Superior temporal gyrus (tissue), 1 donor: Measurements from ENCODE around the gene MEX3A.
"Not testable (repeated sequence)": the region's sequence is repeated elsewhere in the genome, so short reads cannot be mapped to it uniquely, and the experiment has no call there.

ENCODE experiments used
- DNase-seq: peaks from one replicate; pipeline ENCODE4 v3.0.0-alpha.2; 2016; ENCODE audit errors: extremely low spot score

MEX3A gene

GRCh38 chr1:156078728-156079127, 3.5 kb downstream of the MEX3A start:
- no peak for DNase-seq

DNA sequence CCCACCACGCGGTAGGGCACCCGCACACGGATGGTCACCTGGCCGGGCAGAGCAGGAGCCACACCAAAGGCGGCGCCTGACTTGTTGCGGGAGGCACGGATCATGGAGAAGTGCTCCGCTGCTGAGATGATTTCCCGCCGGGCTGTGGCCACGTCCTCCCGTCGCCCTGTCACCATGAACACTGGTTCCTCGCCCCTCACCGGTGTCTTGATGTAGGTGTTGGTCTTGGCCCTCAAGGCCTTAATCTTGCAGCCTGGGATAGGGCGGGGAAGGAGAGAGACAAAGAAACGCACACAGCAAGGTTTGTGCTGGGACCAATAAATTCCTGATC, 4.9 kb downstream of the MEX3A start:
- DNase-seq = no peak

DNA sequence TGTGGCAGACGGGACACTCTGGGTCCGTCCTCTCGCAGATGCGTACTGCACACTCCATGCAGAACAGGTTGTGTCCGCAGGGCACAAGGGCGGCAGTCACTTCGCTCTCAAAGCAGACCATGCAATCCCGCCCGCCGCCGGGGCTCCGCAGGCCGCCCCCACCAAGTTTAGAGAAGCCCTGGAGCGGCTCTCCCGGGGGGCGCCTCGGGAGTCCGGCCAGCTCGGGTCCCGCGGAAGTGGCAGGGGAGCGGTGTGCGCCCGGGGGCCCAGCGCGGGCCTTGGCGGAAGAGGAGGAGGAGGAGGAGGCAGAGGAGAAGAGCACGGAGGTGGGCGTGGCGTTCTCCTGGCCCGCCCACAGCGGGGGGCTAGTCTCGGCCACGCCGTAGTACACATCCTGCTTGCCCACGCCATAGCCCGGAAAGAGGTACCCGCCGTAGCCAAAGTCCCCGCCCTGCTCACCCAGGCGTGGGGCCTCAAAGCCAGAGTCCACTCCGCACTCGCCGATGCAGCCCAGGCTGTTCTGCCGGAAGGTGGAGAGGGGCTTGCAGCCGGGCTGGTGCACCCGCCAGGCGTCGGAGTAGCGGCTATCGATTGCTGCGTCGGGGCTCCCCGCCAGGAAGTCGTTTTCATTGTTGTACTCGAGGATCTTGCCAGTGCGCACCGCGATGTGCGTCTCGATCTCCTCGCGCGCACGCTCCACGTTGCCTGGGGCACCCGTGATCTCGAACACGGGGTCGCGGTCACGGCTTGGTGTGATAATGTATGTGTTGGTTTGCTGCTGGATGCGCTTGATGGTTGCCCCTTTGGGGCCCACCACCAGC, 5.4 kb downstream of the MEX3A start:
- DNase-seq = no peak

DNA sequence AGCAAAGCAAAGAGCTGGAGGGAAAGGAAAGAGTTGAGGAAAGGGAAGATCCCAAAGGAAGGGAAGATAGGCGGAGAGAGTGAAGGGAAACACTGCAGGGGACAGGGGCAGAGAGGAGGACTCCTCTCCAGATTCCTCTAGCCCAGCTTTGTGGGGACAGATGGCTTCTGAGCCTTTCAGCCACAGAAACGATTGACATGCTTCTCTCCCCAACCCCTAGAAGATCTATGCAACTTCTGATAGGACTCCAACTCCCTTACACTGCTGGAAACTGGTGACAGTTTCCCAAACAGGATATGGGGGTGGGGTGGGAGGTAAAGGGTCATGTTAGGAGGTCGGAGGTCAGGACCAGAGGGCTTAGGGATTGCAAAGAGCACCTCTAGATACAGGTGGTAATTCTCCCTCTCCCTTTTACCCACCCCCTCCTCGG, 6.5 kb downstream of the MEX3A start:
- DNase-seq = no peak

DNA sequence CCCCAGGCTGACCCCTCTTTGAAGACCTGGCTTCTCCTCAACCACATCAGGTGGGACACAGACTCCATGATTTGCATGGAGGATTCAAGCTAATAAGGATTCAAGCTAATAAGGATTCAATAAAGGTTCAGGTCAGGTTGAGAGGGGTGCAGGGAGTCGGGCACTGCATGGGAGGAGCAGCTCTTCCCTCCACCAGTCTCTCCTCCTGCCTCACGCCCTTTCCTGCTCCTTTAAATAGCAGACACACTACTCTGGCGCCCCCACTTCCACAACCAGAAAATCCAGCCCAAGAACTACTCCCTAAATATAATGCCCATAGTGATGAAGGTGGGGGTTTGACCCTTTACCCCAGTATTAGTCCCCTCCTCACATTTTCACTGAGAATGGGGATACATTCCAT, 7.1 kb downstream of the MEX3A start:
- DNase-seq = no peak

DNA sequence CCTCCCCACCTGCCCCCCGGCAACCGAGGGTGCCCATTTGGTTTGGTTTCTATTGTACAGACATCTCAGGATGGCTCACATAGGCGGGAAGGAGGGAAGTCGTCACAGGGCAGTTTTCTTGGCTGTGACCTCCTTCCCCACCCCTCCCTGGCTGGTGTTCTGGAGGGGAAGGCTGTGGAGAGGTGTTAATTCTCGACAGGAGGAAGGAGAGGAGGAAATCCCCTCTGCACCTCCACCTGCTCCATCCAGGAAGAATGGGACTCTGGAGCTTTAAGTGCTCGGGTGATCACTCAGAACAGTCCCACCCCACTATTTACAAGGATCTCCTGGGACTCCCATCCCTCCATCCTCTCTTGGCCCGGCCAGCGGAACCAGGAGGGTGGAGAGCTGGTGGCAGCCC, 7.6 kb downstream of the MEX3A start:
- DNase-seq = no peak

DNA sequence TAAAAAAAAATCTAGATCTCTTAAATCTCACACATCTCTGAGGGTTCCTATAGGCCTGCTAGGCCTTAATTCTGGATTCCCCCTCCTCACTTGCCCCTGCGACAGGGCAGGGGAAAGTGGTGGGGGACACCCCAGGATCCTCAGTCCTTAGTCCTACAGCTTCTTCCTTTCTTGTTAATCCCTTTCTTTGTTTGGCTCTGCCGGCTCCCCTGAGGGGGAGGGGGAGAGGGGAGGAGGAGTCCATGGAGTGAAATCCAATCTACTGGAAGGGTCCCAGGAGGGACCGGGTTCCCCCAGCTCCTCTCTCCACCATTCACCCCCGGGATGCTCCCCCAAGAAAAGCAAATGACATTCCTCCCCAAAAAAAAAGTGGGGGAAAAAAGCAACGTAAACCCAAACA, 8.5 kb downstream of the MEX3A start:
- no peak for DNase-seq

GRCh38 chr1:156073110-156073687, 9.1 kb downstream of the MEX3A start:
- no peak for DNase-seq

DNA sequence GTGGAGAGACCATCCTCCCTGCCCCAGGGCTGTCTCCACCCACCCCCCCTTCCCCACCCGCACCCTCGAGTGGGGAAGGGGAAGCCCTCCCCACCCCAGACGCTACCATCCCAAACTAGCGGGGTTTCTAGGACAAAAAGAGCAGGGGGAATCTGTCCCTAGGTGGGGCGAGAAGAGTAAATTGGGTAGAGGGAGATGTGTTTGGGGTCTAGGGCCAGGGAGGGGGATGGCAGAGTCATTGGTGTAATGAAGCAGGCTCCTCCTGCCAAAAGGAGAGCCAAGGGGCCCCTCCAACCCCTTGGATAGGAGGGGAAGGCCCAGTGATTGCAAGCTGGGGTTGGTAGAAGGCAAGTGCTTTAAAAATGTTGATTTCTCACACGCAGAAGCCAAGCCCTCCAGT, 10.0 kb downstream of the MEX3A start:
- no peak for DNase-seq

DNA sequence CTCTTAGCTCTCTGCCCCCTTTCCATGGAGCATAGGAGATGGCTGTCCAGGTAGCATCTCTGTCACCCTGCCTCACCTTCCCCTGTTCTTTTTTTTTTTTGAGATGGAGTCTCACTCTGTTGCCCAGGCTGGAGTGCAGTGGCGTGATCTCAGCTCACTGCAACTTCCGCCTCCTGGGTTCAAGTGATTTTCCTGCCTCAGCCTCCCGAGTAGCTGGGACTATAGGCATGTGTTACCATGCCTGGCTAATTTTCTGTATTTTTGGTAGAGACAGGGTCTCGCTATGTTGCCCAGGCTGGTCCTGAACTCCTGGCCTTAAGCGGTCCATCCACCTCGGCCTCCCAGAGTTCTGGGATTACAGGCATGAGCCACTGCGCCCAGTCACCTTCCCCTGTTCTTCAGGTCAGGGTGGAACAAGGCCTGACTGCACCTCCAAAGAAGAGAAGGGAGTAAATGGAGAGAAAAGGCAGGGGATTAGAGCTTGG, 10.9 kb downstream of the MEX3A start:
- not testable (repeated sequence) for DNase-seq

- DNase-seq = no peak
Observed at GRCh38 chr1:156070548-156070947, 11.7 kb downstream of the MEX3A start.

DNA sequence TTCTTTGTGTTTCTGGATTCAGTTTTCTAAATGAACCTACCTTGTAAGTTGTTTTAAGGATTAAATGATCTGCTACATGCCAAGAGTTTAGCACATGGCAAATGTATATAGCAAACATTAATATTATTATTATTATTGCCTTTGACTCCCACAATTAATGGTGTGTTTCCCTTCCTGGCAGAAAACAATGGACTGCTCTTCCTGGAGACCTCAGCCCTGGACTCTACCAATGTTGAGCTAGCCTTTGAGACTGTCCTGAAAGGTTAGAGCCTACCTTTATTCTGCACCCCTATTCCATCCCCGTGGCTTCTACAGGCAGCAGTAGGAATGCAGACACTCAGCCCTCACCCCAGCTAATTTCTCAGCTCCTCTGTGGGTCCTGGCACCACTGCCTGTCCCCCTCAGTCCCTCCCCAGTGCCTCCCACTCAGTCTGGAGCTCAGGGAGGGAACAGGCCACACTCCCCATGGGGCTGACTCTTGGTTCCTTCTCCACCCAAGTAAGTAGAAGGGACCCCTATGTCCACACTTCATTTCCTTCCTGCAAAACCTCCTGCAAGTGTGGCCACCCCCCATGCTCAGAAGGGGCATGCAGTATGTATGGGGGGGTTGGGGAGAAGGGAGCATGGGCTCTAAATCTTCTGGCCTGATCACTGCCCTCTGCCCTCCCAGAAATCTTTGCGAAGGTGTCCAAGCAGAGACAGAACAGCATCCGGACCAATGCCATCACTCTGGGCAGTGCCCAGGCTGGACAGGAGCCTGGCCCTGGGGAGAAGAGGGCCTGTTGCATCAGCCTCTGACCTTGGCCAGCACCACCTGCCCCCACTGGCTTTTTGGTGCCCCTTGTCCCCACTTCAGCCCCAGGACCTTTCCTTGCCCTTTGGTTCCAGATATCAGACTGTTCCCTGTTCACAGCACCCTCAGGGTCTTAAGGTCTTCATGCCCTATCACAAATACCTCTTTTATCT, 12.5 kb downstream of the MEX3A start:
- DNase-seq = no peak

GRCh38 chr1:156067262-156067661, 15.0 kb downstream of the MEX3A start:
- no peak for DNase-seq

DNA sequence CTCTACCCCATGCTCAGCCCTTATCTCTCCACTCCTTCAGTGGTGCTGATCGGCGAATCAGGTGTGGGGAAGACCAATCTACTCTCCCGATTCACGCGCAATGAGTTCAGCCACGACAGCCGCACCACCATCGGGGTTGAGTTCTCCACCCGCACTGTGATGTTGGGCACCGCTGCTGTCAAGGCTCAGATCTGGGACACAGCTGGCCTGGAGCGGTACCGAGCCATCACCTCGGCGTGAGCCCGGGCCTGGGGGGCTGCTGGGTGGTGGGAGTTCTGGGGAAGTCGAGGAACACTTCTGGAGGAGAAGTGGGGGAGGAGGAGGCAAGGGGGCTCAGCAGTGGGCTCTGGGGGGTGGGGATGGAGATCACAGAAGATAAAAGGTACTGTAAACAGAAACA, 16.4 kb downstream of the MEX3A start:
- no peak for DNase-seq

- peak; percentile 50 for DNase-seq
Observed at GRCh38 chr1:156065212-156065611, 17.1 kb downstream of the MEX3A start.

- no peak for DNase-seq
Observed at GRCh38 chr1:156064615-156065014, 17.6 kb downstream of the MEX3A start.

GRCh38 chr1:156063997-156064285, 18.3 kb downstream of the MEX3A start:
- no peak for DNase-seq

GRCh38 chr1:156062189-156062588, 20.1 kb downstream of the MEX3A start:
- DNase-seq = no peak

- no peak for DNase-seq
Observed at GRCh38 chr1:156060937-156061636, 21.2 kb downstream of the MEX3A start, which contains the start of gene RAB25. Gene RAB25, plus strand, starts transcription at chr1:156061160. Its CDS starts 241 bp downstream, at chr1:156061401.

DNA sequence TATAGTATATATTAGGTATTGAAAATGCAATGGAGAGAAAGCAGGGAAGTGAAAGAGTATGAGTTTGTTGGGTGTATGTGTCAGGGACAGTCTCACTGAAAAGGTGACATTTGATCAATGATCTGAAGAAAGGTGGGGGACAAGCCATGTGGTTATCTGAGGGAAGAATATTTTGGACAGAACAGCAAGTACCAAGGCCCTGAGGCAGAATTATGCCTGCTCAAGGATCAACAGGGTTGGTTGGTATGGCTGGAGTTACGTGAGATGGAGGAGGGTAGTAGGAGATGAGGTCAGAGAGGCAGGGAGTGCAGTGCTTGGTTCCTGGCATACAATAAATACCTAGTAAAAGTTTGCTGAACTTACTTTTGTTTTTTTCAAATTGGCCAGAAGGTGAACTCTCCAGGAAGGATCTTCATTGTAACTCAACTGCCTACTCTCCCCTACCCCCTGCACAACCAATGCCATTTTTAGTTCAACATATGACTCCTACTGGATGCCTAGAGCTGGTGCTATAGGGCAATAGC, 25.9 kb downstream of the MEX3A start:
- DNase-seq = no peak

GRCh38 chr1:156055281-156056048, 26.8 kb downstream of the MEX3A start:
- no peak for DNase-seq
